Vagina (tissue), 2 donors: ENCODE data around the gene STT3B.

Source experiments
- CTCF ChIP-seq, 3 experiments: fragments of 450-650 bp in 2 of 3; fragments of 200-600 bp in 1 of 3; sonication (generic) in 1 of 3; IDR thresholded peaks; one replicate each; pipeline ENCODE4 v1.5.1; 2017 to 2019; ENCODE audit warnings: antibody characterized with exemption in 3 of 3, mild to moderate bottlenecking in 2 of 3, moderate library complexity in 2 of 3
- POLR2AphosphoS5 ChIP-seq, 2 donors: sonication (generic); formaldehyde crosslinking; IDR thresholded peaks; one replicate each; pipeline ENCODE4 v1.9.0; 2017; ENCODE audit warnings: antibody characterized with exemption in 2 of 2, mild to moderate bottlenecking in 2 of 2, low read depth in 1 of 2; ENCODE audit not compliant: insufficient read depth in 1 of 2

GRCh38 chr3:31495971-31496665 is 36.6 kb upstream of the STT3B start:
- TF ChIP-seq CTCF (IDR thresholded peaks at IDR 0.05) (no peak), POLR2AphosphoS5 (IDR thresholded peaks at IDR 0.05; ENCODE audit: insufficient read depth in 1 of 2, low read depth in 1 of 2) (no peak)
